Fibroblast of lung (primary cell): ENCODE measurements around the gene MAGEC2. TPM values are rescaled to one million over a fixed set of nuclear protein-coding genes. Genes with fewer than 3 reads are reported as not detected.

Experiments
- DNase-seq, 2 donors: peaks; one replicate each; pipeline versions ENCODE4 v3.0.0 to v3.0.0-alpha.2; 2010; ENCODE audit warnings: low read depth in 2 of 2
- H2AFZ ChIP-seq: 2 replicates; pipeline ENCODE4 v1.5.1; 2012; ENCODE audit warnings: low read length, control low read depth, inconsistent platforms
- H3K27ac ChIP-seq: 2 replicates; pipeline ENCODE4 v1.5.1; 2011; ENCODE audit warnings: low read length, control low read depth; ENCODE audit not compliant: insufficient read depth
- H3K27me3 ChIP-seq: 2 replicates; pipeline ENCODE4 v1.5.1; 2011; ENCODE audit warnings: mild to moderate bottlenecking, low read length; ENCODE audit not compliant: control insufficient read depth, insufficient read depth
- H3K36me3 ChIP-seq: 2 replicates; pipeline ENCODE4 v1.5.1; 2011; ENCODE audit warnings: low read length; ENCODE audit not compliant: control insufficient read depth, insufficient read depth
- H3K4me1 ChIP-seq: 2 replicates; pipeline ENCODE4 v1.5.1; 2011; ENCODE audit warnings: low read length; ENCODE audit not compliant: control insufficient read depth, insufficient read depth; ENCODE audit errors: extremely low read depth
- H3K4me2 ChIP-seq: 2 replicates; pipeline ENCODE4 v1.5.1; 2011; ENCODE audit warnings: low read length, control low read depth; ENCODE audit not compliant: insufficient read depth; ENCODE audit errors: extremely low read depth
- H3K4me3 ChIP-seq, 4 experiments: fragments of 200-600 bp in 1 of 4; sonication (generic) in 1 of 4; replicated peaks in 1 of 4; 2 replicates each; pipeline ENCODE4 v1.5.1; 2011 to 2016; ENCODE audit warnings: low read length in 4 of 4, low read depth in 3 of 4, mild to moderate bottlenecking in 3 of 4, control low read depth in 2 of 4, inconsistent platforms in 1 of 4, mixed read lengths in 1 of 4; ENCODE audit not compliant: insufficient read depth in 1 of 4; ENCODE audit errors: control extremely low read depth in 1 of 4
- H3K79me2 ChIP-seq: 2 replicates; pipeline ENCODE4 v1.5.1; 2012; ENCODE audit warnings: mild to moderate bottlenecking, low read length, inconsistent platforms; ENCODE audit not compliant: control insufficient read depth, insufficient read depth
- H3K9ac ChIP-seq: 2 replicates; pipeline ENCODE4 v1.5.1; 2011; ENCODE audit warnings: mild to moderate bottlenecking, low read length, control low read depth; ENCODE audit not compliant: insufficient read depth
- H3K9me3 ChIP-seq: 2 replicates; pipeline ENCODE4 v1.5.1; 2012; ENCODE audit warnings: low read depth, low read length; ENCODE audit not compliant: control insufficient read depth, insufficient read depth
- H4K20me1 ChIP-seq: 2 replicates; pipeline ENCODE4 v1.5.1; 2011; ENCODE audit warnings: low read length; ENCODE audit not compliant: control insufficient read depth, insufficient read depth; ENCODE audit errors: extremely low read depth
- CTCF ChIP-seq, 2 donors: IDR thresholded peaks in 1 of 2; conservative IDR thresholded peaks in 1 of 2; 1 replicate in 1 of 2; 2 replicates in 1 of 2; pipeline ENCODE4 v1.5.1; 2011 to 2012; ENCODE audit warnings: low read length in 2 of 2, control low read depth in 1 of 2, inconsistent platforms in 1 of 2, low read depth in 1 of 2, mild to moderate bottlenecking in 1 of 2
- EZH2 ChIP-seq: IDR thresholded peaks from 2 replicates; pipeline ENCODE4 v1.5.1; 2012; ENCODE audit warnings: low read length, control low read depth, mild to moderate bottlenecking; ENCODE audit errors: missing control alignments
- polyA plus RNA-seq, 2 donors: library from polyadenylated mRNA; depleted of rRNA in 1 of 2; stranded (reverse) in 1 of 2; unstranded in 1 of 2; fragments of >200 nt; gene quantifications; 2 replicates each; pipeline ENCODE4 v1.2.1, GENCODE V29; 2011 to 2012; ENCODE audit warnings: missing spikeins in 1 of 2
- total RNA-seq: library from RNA; depleted of rRNA; stranded (reverse); fragments of >200 nt; gene quantifications from 2 replicates; pipeline ENCODE4 v1.2.1, GENCODE V29; 2014

Gene MAGEC2
- total and polyA plus RNA-seq, 2 donors (not counting 1 experiment from before 2014, with no cell fraction given) = 0.02 to 0.17 TPM

DNA sequence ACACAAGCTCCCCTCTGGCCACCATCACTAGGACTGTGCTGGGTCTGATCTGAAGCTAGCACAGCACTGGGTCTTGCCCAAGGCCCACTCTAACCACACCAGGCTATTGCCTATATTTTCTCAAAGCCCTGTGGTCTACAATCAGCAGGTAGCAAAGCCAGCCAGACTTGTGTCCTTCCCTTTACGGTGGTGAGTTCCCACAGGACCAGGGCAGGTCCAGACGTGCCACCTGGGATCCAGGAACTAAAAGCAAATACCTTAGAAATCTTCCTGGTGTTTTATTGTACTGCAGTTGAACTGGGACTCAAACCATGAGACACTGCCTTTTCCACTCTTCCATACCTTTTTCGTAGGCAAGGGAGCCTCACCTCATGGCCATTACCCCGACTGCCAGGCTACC is 9.0 kb upstream of the MAGEC2 start:
- H3K4me1 ChIP-seq = no peaks in the 10 kb centered on the region
- H3K9ac ChIP-seq = no peak overlapping the region
- no peak overlapping the region for H3K4me3 ChIP-seq
- TF ChIP-seq EZH2 (no peak), CTCF (conservative IDR thresholded peaks at IDR 0.05 in 1 of 2, IDR thresholded peaks at IDR 0.05 in 1 of 2; ENCODE audit: low read depth in 1 of 2, low read length in 2 of 2) (no peak)
- no peak overlapping the region for H2AFZ ChIP-seq
- no peak overlapping the region for H3K27ac ChIP-seq
- no peaks in the 10 kb centered on the region for H3K79me2 ChIP-seq
- no peak overlapping the region for H3K4me2 ChIP-seq
- no peaks in the 10 kb centered on the region for H4K20me1 ChIP-seq
- DNase-seq = no peak
- no peaks in the 10 kb centered on the region for H3K27me3 ChIP-seq
- H3K9me3 ChIP-seq = no peaks in the 10 kb centered on the region
- no peaks in the 10 kb centered on the region for H3K36me3 ChIP-seq

- TF ChIP-seq EZH2 (no peak), CTCF (conservative IDR thresholded peaks at IDR 0.05 in 1 of 2, IDR thresholded peaks at IDR 0.05 in 1 of 2; ENCODE audit: low read depth in 1 of 2, low read length in 2 of 2) (no peak)
- H3K4me1 ChIP-seq = no peaks in the 10 kb centered on the region
- no peaks in the 10 kb centered on the region for H3K27me3 ChIP-seq
- H3K79me2 ChIP-seq = no peaks in the 10 kb centered on the region
- no peak overlapping the region for H3K4me3 ChIP-seq
- no peak for DNase-seq
- no peak overlapping the region for H2AFZ ChIP-seq
- no peak overlapping the region for H3K27ac ChIP-seq
- no peak overlapping the region for H3K4me2 ChIP-seq
- H4K20me1 ChIP-seq = no peaks in the 10 kb centered on the region
- no peak overlapping the region for H3K9ac ChIP-seq
- no peaks in the 10 kb centered on the region for H3K9me3 ChIP-seq
- no peaks in the 10 kb centered on the region for H3K36me3 ChIP-seq
These were observed 4.0 kb downstream of the MAGEC2 start for GRCh38 chrX:142201113-142201512.

DNA sequence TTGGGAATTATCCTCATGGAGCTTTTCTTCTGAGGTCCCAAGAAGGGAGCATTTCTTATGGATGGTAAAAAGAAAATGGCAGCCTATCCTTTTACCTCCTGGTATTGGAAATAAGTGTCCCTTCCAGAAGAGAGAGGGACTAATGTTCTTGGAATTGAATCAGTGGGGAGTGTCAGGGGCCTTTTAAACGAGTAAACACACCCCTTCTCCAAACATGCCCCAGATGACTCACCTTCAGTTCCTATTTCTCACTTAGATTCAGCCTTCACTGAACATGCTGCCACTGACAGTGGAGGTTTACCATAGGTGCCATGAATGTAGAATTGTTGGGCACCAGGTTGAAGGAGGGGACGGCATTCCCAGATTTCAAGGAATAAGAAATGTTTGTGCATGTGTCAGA is 19.0 kb downstream of the MAGEC2 start:
- Histone ChIP-seq H3K36me3 (no peaks in the 10 kb centered on the region), H3K27ac (no peak overlapping the region), H3K4me2 (no peak overlapping the region), H3K27me3 (no peaks in the 10 kb centered on the region), H3K4me1 (no peaks in the 10 kb centered on the region), H3K9ac (no peak overlapping the region), H2AFZ (no peak overlapping the region), H3K79me2 (no peaks in the 10 kb centered on the region), H3K9me3 (no peaks in the 10 kb centered on the region), H3K4me3 (no peak overlapping the region), H4K20me1 (no peaks in the 10 kb centered on the region)
- DNase-seq = no peak
- TF ChIP-seq EZH2 = no peak
- TF ChIP-seq CTCF (conservative IDR thresholded peaks at IDR 0.05 in 1 of 2, IDR thresholded peaks at IDR 0.05 in 1 of 2; ENCODE audit: low read depth in 1 of 2, low read length in 2 of 2) = no peak
